Pulmonary artery endothelial cell (primary cell): ENCODE results near the gene SUSD4. TPM values are rescaled to one million over a fixed set of nuclear protein-coding genes. Genes with fewer than 3 reads are reported as not detected.
"Not testable (repeated sequence)": the region's sequence is repeated elsewhere in the genome, so short reads cannot be mapped to it uniquely, and the experiment has no call there.

ENCODE experiments used
- DNase-seq: peaks from one replicate; pipeline ENCODE4 v3.0.0-alpha.2; 2011; ENCODE audit warnings: low read depth, low spot score
- total RNA-seq: library from RNA; depleted of rRNA; stranded (reverse); fragments of >200 nt; gene quantifications from 2 replicates; pipeline ENCODE4 v1.2.3, GENCODE V29; 2014

Gene SUSD4
- total RNA-seq, 1 donor from 2014 or later, result not detected

DNA sequence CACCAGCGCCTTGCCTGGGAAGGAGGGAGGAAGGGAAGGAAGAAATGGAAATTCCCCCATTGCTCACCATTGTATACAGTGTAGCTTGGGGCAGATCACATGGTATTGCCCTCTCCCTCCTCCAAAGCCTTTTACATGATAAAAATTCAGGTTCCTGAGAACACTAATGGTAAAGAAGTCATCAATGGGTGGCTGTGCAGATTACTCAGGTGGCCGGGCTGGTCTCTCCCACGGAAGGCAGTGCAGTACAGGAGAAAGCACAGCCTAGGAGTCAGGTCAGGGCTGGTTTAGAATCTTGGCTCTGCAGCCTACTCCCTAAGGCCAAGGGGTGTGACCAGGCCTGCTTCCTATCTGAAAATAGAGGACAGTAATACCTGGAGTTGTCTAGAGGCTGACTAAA, 107.9 kb downstream of the SUSD4 start:
- DNase-seq, result no peak

DNA sequence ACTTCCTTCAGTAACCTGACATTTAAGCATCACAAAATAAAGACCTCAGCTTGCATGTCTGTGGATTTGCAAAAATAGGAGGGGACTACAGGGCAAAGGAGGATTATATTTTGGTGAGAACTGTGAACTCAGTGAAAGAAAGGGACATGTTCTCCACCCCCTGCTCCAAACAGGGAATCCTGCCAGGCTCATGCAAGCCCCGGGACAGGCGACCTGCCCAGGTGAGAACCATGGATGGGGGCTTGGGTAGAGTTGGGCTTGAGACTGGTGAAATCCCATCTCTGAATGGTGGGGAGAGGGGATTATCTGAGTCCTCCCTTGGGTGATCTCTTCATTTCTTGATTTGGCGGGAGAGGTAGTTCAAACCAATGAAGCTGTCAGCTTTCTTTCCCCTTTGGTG, 110.1 kb downstream of the SUSD4 start:
- no peak for DNase-seq

DNA sequence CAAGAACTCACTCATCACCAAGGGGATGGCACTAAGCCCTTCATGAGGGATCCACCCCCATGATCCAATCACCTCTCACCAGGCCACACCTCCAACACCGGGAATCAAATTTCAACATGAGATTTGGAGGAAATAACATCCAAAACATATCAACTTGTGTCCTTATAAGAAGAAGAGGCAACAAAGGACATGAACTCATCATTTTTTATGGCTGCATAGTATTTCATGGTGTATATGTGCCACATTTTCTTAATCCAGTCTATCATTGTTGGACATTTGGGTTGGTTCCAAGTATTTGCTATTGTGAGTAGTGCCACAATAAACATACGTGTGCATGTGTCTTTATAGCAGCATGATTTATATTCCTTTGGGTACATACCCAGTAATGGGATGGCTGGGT, 112.6 kb downstream of the SUSD4 start:
- not testable (repeated sequence) for DNase-seq

DNA sequence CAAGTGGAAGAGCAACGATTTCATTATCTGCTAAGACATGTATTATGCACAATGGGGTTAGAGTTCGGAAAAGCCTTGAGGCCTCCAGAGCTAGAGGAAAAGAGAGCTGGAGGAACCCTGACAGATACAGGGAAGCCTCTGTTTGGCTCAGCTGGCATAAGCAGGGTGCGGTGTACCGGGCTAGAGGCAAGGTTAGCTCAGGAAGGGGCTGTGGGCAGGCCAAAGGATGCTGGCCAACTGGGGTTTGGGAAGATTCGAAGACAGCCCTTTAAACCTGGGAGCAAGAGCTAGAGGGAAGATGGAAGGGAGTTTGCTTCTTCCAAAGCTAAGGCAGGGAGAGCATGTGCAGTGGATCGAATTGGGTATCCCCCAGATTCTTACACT, 113.4 kb downstream of the SUSD4 start:
- DNase-seq, result no peak

DNA sequence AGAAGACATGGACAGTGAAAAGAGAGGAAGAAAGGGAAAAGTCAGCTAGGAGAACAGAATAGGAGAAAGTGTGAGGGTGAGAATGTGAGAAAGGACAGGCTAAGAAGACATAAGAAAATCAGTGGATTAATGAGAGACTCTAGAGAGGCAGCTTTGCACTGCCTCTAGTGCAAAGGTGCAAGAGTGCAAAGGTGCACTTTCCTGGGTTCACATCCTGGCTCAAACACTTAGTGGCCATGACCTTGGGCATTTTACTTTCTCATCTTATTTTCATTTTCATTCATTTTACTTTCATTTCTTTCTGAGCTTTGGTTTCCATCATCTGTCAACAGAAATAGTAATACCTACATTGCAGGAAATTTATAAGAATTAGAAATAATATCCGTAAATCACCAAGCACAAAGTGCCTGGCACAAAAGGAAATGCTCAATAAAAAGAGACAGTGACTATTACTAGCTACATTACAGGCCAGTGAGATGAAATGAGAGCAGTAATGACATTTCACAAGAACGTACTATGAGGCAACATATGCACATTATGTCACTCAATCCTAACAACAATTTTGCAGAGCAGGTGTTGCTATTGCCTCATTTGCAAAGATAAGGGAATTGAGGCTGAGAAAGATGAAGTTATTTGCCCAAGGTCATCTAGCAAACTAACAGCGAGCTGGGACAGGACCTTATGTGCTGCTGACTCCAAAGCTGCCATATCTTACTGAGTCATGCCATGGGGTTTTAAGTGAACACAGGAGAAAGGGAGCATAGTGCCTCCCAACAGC, 113.9 kb downstream of the SUSD4 start:
- DNase-seq, result no peak

DNA sequence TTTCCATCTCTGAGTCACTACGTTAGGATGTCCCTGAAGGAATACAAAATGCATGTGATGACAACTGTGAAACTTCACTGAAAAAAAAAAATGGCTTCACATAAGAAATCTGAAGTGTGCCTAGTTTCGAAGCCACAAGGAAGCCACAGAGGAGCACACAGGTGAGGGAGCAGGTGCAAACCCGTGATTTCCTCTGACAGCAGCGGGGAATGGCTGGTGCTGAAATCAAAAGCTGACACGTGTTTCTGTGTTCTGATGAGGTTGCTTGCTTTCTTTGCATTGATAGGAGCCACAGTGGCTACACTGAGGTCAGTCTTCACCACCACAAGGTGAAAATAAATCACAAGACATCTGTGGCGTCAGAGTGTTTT, 115.2 kb downstream of the SUSD4 start:
- no peak for DNase-seq

DNA sequence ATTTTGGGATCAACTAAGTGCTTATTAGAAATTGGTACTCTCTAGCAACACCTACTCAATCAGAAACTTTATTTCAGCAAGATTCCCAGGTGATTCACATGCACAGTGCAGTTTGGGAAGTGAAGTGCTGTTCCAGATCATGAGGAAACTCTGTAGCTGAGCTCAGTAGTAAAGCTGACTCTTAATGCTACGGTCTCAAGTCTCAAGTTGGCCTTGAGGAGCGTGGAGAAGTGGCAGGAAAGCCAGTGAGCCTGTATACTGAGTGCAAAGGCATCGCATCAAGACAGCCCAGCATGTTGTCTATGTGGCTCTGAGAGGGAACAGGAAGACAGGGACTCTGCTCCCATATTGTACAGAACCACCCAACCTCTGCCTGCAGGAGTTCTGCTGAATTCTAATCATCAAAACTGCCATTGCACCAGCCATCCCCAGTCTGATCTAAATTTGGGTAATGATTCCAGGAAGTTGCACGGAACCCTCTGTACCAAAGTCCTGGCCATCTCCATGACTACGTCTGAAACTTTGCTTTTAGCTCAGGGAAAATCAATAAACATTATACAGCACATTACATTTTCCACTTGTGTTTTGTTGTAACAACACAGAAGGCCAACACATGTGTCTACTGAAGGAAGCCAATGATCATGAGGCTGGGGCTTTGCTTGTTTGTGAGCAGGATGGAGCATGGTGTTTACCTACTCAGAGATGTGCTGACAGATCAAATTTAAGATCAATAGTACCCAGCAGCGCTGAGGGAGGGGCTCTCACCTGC, 115.8 kb downstream of the SUSD4 start:
- DNase-seq, result no peak

DNA sequence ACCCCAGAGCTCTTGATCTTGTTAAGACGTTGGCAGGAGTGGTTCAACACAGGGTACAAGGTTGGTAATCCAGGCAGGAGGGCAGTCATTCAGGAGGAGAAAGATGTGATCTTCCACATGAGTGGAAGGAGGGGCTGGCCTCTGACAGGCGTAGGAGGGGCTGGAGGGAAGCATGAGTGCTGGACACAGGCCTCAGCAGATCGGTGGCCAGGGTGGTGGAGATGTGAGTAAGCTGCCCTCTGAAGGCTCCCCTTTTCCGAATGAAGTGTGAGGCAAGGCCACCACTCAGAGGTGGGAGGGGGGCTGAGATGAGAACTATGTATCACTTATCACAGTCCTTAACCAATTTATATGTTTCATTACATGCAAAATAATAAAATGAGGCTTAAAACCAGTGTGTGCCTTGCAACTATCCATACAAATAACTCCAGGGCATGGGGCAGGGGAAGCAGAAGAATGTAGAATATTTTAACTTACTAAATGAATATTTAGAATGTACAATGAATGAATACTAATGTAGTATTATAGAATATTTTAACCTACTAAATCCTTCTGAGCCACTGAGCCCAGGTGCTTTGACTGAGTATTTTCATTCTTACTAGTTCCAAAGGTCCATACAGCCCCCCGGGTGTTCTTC, 117.4 kb downstream of the SUSD4 start:
- DNase-seq, result no peak

DNA sequence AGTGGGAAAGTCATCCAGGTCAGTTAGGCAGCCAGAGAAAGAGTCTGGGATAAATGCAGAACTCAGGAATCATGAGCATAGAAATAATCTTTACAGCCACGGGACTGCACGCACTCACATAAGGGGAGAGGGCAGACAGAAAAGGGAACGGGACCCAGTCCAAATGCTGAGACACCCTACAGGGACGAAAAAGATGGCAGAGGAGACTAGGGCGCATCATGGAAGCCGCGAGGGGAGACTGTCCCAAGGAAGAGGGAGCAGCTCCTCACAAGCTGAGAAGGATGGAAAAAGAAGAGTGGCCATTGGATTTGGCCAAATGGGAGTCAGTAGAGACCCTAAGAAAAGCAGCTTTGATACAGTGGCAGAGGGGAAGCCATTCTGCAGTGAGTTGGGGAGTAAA, 118.0 kb downstream of the SUSD4 start:
- DNase-seq, result no peak

DNA sequence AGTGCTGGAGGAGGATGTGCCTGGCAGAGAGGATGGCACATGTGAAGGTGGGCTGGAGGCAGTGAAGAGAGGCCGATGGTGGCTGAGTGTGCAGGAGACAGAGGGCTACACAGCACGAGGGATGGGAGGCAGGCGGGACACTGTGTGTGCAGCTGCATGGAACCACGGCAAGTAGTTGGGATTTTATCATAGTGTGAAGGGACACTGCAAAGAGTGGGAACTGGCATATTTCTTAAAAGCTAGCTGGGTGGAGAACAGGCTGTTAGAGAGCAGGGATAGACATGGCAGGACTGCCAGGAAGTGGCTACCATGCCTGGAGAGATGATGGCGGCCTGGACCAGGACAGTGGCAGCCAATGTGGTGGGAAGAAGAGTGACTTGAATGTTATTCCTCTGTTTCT, 118.6 kb downstream of the SUSD4 start:
- DNase-seq, result no peak

DNA sequence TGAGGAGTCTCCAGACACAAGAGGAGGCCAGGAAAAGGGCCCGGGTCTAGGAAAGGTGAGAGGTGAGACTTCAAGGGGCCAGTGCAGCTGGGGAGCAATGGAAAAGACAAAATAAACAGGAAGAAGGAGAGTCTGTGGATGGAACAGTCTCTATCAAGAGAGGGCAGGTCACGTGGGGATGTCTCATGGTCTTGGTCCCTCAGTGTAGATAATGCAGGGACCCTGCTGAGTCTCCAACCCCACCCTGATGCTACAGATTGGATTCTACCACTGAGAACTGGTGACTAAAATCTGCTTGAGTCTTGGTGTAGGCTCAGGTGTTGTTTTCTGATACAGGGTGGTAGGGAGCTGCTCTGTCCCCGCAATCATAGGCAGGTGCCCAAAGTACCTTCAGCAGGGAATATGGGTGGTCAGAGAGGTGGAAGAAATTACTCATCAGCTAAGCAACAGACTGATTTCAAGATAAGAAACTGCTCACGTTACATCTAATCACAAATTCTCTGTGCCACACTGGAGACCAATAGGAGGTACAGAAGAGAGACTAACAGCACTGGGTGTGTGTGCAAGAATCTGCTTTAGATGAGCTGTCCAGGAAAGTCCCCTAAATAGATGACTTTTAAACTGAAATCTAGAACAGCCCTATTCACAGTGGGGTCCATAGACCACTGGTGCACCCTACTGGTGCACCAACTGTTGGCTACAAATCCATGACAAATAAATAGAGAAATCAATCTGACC, 119.4 kb downstream of the SUSD4 start:
- DNase-seq, result no peak

DNA sequence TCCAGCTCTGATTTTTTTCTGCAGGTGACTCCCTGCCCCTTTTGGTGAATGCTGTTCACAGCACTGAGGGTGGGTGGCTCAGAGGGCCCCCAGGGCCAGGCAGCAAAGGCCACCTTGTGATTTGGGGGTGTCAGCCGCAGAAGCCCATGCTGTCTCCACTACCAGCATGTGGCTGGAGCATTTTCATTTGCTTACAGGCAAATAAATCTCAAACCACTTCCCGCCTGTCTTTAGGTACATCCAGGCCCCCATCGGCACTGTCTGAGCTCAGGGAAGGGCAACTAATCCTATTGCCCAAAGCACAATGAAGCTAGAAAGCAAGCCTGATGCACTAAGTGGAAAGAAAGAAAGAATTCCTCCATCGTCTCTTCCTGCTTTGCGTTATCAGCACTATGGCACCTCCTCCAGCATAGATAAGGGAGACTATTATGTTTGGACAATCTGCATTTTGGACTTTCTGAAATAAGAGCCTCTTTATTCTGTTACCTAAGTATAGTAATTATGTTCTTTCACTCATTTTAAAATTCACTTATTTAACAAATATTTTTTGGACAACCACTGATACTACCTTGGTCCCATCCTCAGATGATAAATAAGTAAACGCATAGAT, 120.4 kb downstream of the SUSD4 start:
- DNase-seq, result no peak

DNA sequence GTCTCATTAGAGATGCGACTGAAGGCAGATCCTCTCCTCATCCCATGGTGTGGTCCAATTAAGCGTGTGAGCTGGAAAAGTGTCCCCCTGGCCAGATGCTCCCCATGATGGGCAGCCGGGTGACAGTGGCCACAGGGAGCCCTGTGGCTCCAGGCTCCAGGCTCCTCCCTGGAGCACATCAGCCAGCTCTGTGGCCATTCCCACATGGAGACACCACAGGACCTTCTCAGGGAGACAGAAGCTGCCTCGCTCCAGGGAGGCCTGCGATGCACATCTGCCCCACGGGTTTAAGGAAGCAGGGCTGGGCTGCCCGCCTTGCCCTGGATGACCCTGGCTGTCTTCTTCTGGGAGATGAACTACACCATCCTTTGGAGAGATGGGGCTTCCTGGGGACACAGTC, 121.0 kb downstream of the SUSD4 start:
- no peak for DNase-seq

DNA sequence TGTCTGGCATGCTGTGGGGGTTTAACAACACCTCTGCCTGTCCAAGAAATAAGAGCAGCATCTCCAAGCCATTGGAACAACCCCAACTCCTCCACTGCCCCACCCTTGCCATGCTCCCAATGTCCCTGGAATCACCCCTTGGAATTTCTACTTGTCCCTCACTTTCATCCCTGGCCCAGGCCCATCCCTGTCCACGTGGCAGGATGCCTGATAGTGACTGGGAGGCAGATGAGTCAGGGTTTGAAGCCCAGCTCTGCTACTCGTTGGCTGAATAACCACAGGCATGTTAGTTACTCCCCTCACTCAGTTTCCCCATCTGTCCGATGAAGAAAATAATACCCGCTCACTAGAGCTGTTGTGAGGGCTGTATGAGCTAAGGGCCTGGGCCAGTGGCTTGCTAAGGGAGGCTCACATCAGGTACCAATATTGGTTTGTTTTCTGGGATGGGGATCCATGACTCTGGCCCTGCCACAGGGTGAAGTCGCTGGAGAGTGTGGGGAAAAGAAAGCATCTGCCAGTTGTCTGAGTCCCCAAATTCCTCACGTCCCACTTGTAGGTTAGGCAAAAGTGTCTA, 121.5 kb downstream of the SUSD4 start:
- no peak for DNase-seq

DNA sequence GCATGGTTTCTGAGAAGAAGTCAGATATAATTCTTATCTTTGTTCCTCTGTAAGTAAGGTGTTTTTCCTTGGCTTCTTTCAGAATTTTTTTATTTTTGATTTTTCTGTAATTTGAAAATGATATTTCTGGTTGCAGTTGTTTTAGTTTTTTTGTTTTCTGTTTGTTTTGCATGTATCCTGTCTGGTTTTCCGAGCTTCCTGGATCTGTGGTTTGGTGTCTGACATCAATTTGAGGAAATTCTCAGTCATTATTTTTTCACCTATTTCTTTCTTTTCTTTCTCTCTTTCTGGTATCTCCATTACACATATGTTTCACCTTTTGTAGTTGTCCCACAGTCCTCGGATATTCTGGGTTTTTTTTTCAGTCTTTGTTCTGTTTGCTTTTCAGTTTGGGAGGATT, 123.9 kb downstream of the SUSD4 start:
- DNase-seq, result no peak

DNA sequence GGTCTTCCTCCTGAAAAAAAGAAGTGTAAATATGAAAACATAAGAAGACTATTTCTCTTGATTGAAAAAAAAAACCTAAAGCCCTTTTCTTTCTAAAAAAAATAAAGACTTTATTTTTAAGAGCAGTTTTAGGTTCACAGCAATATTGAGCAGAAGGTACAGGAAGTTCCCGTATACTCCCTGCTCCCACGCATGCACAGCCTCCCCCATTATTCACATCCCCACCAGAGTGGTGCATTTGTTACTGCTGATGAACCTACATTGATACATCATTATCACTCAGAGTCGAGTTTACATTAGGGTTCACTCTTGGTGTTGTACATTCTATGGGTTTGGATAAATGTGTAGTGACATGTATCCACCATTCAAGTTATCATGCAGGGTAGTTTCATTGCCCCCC, 128.9 kb downstream of the SUSD4 start:
- DNase-seq, result no peak

DNA sequence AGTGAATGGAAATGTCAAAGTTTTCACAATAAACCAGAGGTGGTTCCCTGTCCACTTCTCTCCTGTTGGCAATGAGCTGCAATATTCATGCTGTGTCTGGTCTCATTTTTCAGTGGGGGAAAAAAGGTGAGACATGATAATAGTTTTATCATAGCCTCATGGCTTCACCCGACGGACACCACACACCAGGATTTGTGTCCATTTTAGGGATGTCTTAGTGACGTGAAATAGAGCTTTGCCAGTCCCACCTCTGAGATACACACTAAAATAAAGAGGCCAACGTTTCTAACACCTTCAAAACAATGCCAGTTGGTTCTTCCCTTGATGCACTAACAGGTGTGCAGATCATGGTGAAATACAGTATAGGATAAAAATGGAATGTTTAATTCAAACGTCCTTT, 129.4 kb downstream of the SUSD4 start:
- no peak for DNase-seq

DNA sequence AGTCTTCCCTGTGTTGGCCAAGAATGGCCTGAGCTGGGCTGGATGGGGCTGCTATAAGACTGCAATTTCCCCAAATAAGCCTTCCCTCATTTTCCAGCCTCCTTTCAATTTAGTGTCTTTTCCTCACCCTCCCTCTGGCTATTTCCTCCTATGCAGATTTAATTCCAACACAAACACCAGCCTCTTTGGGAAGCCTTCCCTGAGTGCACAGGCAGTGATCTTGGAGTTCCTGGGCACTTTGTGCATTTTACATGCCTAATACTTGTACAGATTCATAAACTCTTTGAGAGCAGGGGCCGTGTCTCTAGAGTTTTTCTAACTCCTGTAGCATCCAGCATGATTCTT, 129.8 kb downstream of the SUSD4 start:
- no peak for DNase-seq

DNA sequence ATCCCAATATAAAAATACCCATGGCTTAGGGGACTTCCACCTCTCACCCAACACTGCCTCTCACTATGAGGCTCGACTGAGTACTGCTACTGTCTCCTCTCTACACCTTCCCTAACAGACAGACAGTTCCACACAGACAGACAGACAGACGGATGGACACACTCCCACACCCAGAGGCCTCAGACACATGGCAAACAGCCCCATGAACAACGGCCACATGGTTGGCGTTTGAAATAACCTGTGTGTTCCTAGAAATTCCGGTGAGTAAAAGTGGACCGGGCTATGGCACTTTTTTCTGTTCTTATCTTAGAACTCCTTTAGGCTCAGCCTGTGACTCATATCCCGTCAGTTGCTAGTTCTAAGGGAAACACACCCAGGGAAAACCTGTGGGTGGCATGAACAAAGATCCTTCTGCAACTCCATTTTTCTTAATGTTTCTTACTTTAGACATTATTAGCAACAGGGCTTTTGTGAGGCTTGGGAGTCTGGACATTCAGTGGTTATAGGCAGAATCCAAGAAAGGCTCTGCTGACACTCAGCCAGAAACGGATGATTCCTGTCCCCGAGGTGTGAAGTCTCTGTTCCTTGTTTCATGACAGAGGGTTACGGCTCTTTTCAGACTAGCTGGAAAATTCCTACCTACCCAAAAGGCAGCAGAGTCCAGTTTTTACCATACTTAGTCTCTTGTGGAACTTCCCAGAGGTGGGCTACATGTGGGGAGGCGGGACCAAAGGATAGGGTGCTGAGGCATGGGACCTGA, 130.4 kb downstream of the SUSD4 start:
- peak; percentile 72 for DNase-seq

DNA sequence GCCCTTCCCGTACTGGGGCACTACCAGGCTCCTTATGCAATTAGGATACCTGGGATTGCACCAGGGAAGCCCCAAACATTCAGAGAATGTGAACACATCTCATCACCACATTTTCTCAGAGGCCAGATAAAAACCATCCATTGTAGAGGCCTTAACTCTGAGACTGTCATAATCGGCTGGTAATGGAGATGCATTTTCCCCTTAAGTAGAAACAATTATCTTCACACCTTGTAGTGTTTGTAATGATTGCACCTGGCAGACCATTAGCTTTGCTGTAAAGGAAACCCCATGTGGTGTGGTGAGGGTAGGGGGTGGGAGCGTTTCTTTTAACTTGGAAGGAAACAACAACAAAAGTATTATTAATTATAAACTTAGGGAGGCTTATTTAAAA, 131.0 kb downstream of the SUSD4 start:
- DNase-seq, result no peak

DNA sequence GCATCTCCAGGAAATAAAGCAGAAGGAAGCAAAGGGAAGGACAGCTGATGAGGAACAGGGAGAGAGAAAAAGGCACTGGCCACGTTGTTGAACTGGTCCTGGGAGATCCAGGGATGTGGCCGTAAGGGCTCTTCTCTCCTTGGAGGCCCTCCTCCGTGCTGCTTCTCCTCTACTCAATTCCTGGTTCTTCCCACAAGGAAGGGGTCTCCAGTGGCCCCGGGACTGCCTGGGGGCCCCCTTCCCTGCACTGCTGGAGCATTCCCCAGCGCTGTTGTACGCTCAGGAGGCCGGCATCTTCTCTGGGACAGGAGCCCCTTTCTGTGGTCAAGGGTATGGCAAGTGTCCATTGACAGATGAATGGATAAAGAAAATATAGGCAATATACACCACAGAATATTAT, 132.4 kb downstream of the SUSD4 start:
- no peak for DNase-seq
